K562 (cell line): ENCODE results near the gene KIF26A.

ENCODE experiments used
- CBX3 ChIP-seq, 2 experiments: IDR thresholded peaks; 1 replicate in 1 of 2; 2 replicates in 1 of 2; pipeline ENCODE4 v1.6.1; 2012; ENCODE audit warnings: inconsistent platforms in 2 of 2, low read length in 2 of 2, borderline replicate concordance in 1 of 2, control low read depth in 1 of 2
- CREB1 ChIP-seq, 2 experiments: sonication (generic) in 1 of 2; formaldehyde crosslinking in 1 of 2; IDR thresholded peaks; 2 replicates each; pipeline versions ENCODE4 v1.6.1 to v1.8.0; 2012 to 2022; ENCODE audit warnings: inconsistent platforms in 1 of 2, mild to moderate bottlenecking in 1 of 2, missing genetic modification reagents in 1 of 2, moderate library complexity in 1 of 2
- CTCF ChIP-seq, 3 experiments: IDR thresholded peaks in 2 of 3; conservative IDR thresholded peaks in 1 of 3; 2 replicates each; pipeline ENCODE4 v1.5.1; 2011 to 2012; ENCODE audit warnings: low read length in 3 of 3, mild to moderate bottlenecking in 3 of 3, control low read depth in 2 of 3, improper control_type of control experiment in 1 of 3, inconsistent platforms in 1 of 3, low read depth in 1 of 3, mixed read lengths in 1 of 3, moderate library complexity in 1 of 3; ENCODE audit not compliant: insufficient read depth in 2 of 3
- GATA2 ChIP-seq: sonication (generic); formaldehyde crosslinking; IDR thresholded peaks from 2 replicates; pipeline ENCODE4 v1.4.0; 2020; ENCODE audit warnings: mild to moderate bottlenecking, missing genetic modification reagents
- HDAC6 ChIP-seq: IDR thresholded peaks from 2 replicates; pipeline ENCODE4 v1.6.1; 2012; ENCODE audit warnings: low read depth, mild to moderate bottlenecking, control low read depth, inconsistent platforms, low read length, moderate library complexity
- MEIS2 ChIP-seq: fragments of 450-650 bp; IDR thresholded peaks from 2 replicates; pipeline ENCODE4 v1.6.1; 2014; ENCODE audit warnings: mild to moderate bottlenecking; ENCODE audit not compliant: partially characterized antibody
- PATZ1 ChIP-seq: fragments of 250-450 bp; sonication (Bioruptor Pico); IDR thresholded peaks from 2 replicates; pipeline ENCODE4 v1.5.0; 2020; ENCODE audit warnings: mild to moderate bottlenecking, borderline replicate concordance
- SUPT5H ChIP-seq: fragments of 450-650 bp; IDR thresholded peaks from 2 replicates; pipeline ENCODE4 v1.6.1; 2016
- TAF9B ChIP-seq: fragments of 450-650 bp; IDR thresholded peaks from 2 replicates; pipeline ENCODE4 v1.6.1; 2018; ENCODE audit warnings: mild to moderate bottlenecking; ENCODE audit not compliant: partially characterized antibody
- USF1 ChIP-seq: sonication (generic); formaldehyde crosslinking; IDR thresholded peaks from 2 replicates; pipeline ENCODE4 v1.9.0; 2022; ENCODE audit warnings: mild to moderate bottlenecking, missing genetic modification reagents
- ZFX ChIP-seq: sonication (generic); formaldehyde crosslinking; IDR thresholded peaks from 2 replicates; pipeline ENCODE4 v1.8.0; 2022; ENCODE audit warnings: mild to moderate bottlenecking, missing genetic modification reagents, moderate library complexity
- ZNF384 ChIP-seq: IDR thresholded peaks from 2 replicates; pipeline ENCODE4 v1.6.1; 2012; ENCODE audit warnings: low read depth, low read length, improper control_type of control experiment
- ZNF766 ChIP-seq: fragments of 200-800 bp; sonication (Bioruptor generic); conservative IDR thresholded peaks from 2 replicates; pipeline ENCODE4 v1.6.1; 2016; ENCODE audit warnings: missing genetic modification characterization, missing compliant biosample characterization

- no peak for TF ChIP-seq MEIS2
- TF ChIP-seq CBX3 (IDR thresholded peaks at IDR 0.05; ENCODE audit: borderline replicate concordance in 1 of 2, low read length in 2 of 2) = no peak
- no peak for TF ChIP-seq ZNF384
- TF ChIP-seq HDAC6 = no peak
- TF ChIP-seq SUPT5H = no peak
- no peak for TF ChIP-seq GATA2
- no peak for TF ChIP-seq CREB1 (IDR thresholded peaks at IDR 0.05)
- no peak for TF ChIP-seq CREB1 (CRISPR knock-in tag; IDR thresholded peaks at IDR 0.05)
- TF ChIP-seq ZFX (CRISPR knock-in tag) = no peak
- TF ChIP-seq PATZ1 (CRISPR knock-in tag) = no peak
- TF ChIP-seq ZNF766 (CRISPR knock-in tag) = no peak
- TF ChIP-seq TAF9B = no peak
- no peak for TF ChIP-seq CTCF (IDR thresholded peaks at IDR 0.05 in 2 of 3, conservative IDR thresholded peaks at IDR 0.05 in 1 of 3; ENCODE audit: insufficient read depth in 2 of 3, low read depth in 1 of 3, low read length in 3 of 3)
- TF ChIP-seq USF1 (CRISPR knock-in tag) = no peak
These were observed 14.5 kb upstream of the KIF26A start for GRCh38 chr14:104123879-104124278.
